Neuronal stem cell (in vitro differentiated cells): Measurements from ENCODE around the gene ATG12.
"Not testable (repeated sequence)": the region's sequence is repeated elsewhere in the genome, so short reads cannot be mapped to it uniquely, and the experiment has no call there.

Experiments used
- DNase-seq: peaks from one replicate; pipeline ENCODE4 v3.0.0-alpha.2; 2013; ENCODE audit warnings: low spot score
- H2AFZ ChIP-seq: one replicate; pipeline ENCODE4 v1.6.1; 2013; ENCODE audit warnings: mild to moderate bottlenecking, low read length, inconsistent platforms
- H2AK5ac ChIP-seq: 2 replicates; pipeline ENCODE4 v1.6.1; 2013; ENCODE audit warnings: low read depth, mild to moderate bottlenecking, inconsistent platforms, low read length, moderate library complexity, mixed read lengths
- H2BK120ac ChIP-seq: 2 replicates; pipeline ENCODE4 v1.6.1; 2013; ENCODE audit warnings: low read depth, mild to moderate bottlenecking, inconsistent platforms, low read length, moderate library complexity, mixed read lengths
- H2BK12ac ChIP-seq: one replicate; pipeline ENCODE4 v1.6.1; 2013; ENCODE audit warnings: low read length, inconsistent platforms
- H2BK15ac ChIP-seq: 2 replicates; pipeline ENCODE4 v1.6.1; 2013; ENCODE audit warnings: mild to moderate bottlenecking, low read length, inconsistent platforms, mixed read lengths
- H2BK5ac ChIP-seq: one replicate; pipeline ENCODE4 v1.6.1; 2013; ENCODE audit warnings: inconsistent platforms, mild to moderate bottlenecking, low read length, moderate library complexity
- H3K14ac ChIP-seq: one replicate; pipeline ENCODE4 v1.6.1; 2013; ENCODE audit warnings: low read length, inconsistent platforms
- H3K18ac ChIP-seq: 2 replicates; pipeline ENCODE4 v1.6.1; 2013; ENCODE audit warnings: low read length, inconsistent platforms
- H3K23ac ChIP-seq: 2 replicates; pipeline ENCODE4 v1.6.1; 2013; ENCODE audit warnings: low read depth, mild to moderate bottlenecking, mixed read lengths, low read length, inconsistent platforms; ENCODE audit not compliant: poor library complexity
- H3K27ac ChIP-seq: replicated peaks from 3 replicates; pipeline ENCODE4 v1.5.1; 2013; ENCODE audit warnings: low read length, inconsistent platforms
- H3K27me3 ChIP-seq, 3 experiments: 2 replicates each; pipeline ENCODE4 v1.6.1; 2013; ENCODE audit warnings: low read length in 3 of 3, mild to moderate bottlenecking in 2 of 3, inconsistent platforms in 1 of 3, low read depth in 1 of 3, mixed read lengths in 1 of 3, moderate library complexity in 1 of 3; ENCODE audit not compliant: control insufficient read depth in 3 of 3, insufficient read depth in 3 of 3
- H3K36me3 ChIP-seq, 2 donors: replicated peaks in 1 of 2; 2 replicates each; pipeline ENCODE4 v1.6.1; 2013; ENCODE audit warnings: low read length in 2 of 2; ENCODE audit not compliant: control insufficient read depth in 2 of 2, insufficient read depth in 2 of 2
- H3K4ac ChIP-seq: 2 replicates; pipeline ENCODE4 v1.6.1; 2013; ENCODE audit warnings: inconsistent platforms, mild to moderate bottlenecking, low read length, moderate library complexity
- H3K4me1 ChIP-seq, 2 donors: 1 replicate in 1 of 2; 2 replicates in 1 of 2; pipeline ENCODE4 v1.6.1; 2013; ENCODE audit warnings: low read length in 2 of 2, low read depth in 1 of 2; ENCODE audit not compliant: control insufficient read depth in 2 of 2, insufficient read depth in 1 of 2
- H3K4me2 ChIP-seq: one replicate; pipeline ENCODE4 v1.6.1; 2013; ENCODE audit warnings: mild to moderate bottlenecking, low read length, inconsistent platforms; ENCODE audit not compliant: insufficient read depth, poor library complexity, severe bottlenecking
- H3K4me3 ChIP-seq, 2 donors: 2 replicates each; pipeline ENCODE4 v1.5.1; 2013; ENCODE audit warnings: low read length in 2 of 2, mild to moderate bottlenecking in 2 of 2, inconsistent platforms in 1 of 2, moderate library complexity in 1 of 2
- H3K79me1 ChIP-seq: one replicate; pipeline ENCODE4 v1.6.1; 2013; ENCODE audit warnings: low read depth, mild to moderate bottlenecking, inconsistent platforms, low read length, moderate library complexity
- H3K9ac ChIP-seq: one replicate; pipeline ENCODE4 v1.6.1; 2013; ENCODE audit warnings: mild to moderate bottlenecking, low read depth, low read length, inconsistent platforms; ENCODE audit not compliant: poor library complexity
- H3K9me3 ChIP-seq, 2 donors: replicated peaks in 1 of 2; 2 replicates each; pipeline versions ENCODE3 to v1.6.1; 2013; ENCODE audit warnings: low read length in 2 of 2, mild to moderate bottlenecking in 2 of 2, inconsistent platforms in 1 of 2, low read depth in 1 of 2, mixed read lengths in 1 of 2, moderate library complexity in 1 of 2; ENCODE audit not compliant: control insufficient read depth in 2 of 2, insufficient read depth in 1 of 2
- H4K8ac ChIP-seq: one replicate; pipeline ENCODE4 v1.6.1; 2013; ENCODE audit warnings: low read depth, mild to moderate bottlenecking, inconsistent platforms, low read length, moderate library complexity
- H4K91ac ChIP-seq: one replicate; pipeline ENCODE4 v1.6.1; 2013; ENCODE audit warnings: low read length, low read depth, mild to moderate bottlenecking, inconsistent platforms; ENCODE audit not compliant: poor library complexity
- WGBS, 2 donors: extraction: QIAGEN DNeasy Blood & Tissue Kit; methylation state at CpG; one replicate each; pipeline ENCODE4 v1.1.7; 2013; ENCODE audit warnings: missing lambda C conversion rate in 2 of 2, mixed read lengths in 1 of 2; ENCODE audit not compliant: insufficient read length in 2 of 2, insufficient replicate concordance in 1 of 2; ENCODE audit errors: extremely low coverage in 2 of 2; 5-methylcytosine and 5-hydroxymethylcytosine counted together

ATG12 gene

DNA sequence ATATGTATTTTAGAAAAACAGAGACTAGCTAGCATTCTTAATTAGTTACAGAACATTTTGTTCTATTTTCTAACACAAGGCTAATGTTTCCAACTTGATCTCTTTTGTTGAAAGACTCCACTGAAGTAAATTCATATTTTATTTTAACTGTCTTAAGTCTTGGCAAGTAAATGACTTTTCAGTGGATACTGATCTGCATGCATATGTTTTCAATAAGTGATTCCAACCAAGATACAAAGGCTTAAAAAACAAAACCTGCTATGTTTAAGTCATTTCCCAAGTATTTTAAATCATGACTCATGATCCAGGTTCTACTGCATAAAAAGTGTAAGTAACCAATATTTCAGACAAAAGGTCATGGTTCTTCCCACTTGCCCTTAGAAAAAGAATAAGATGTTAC, 30.6 kb downstream of the ATG12 start:
- Histone ChIP-seq H3K9me3 (no peaks in the 10 kb centered on the region), H3K4me2 (no peak overlapping the region), H3K4me3 (no peak overlapping the region), H2BK15ac (no peak overlapping the region), H2AFZ (no peak overlapping the region), H3K23ac (no peak overlapping the region), H2BK5ac (no peak overlapping the region), H4K8ac (no peak overlapping the region), H3K9ac (no peak overlapping the region), H4K91ac (no peak overlapping the region), H3K4ac (no peak overlapping the region), H3K18ac (no peak overlapping the region), H3K27me3 (peaks cover 0 to 9% (median 0%) of the 10 kb centered on the region in 3 experiments), H3K36me3 (peaks cover 2 to 75% of the 10 kb centered on the region in 2 donors), H3K14ac (no peak overlapping the region), H3K79me1 (no peaks in the 10 kb centered on the region), H3K4me1 (peaks cover 2 to 4% of the 10 kb centered on the region in 2 donors), H3K27ac (no peak overlapping the region), H2AK5ac (no peak overlapping the region), H2BK120ac (no peak overlapping the region), H2BK12ac (no peak overlapping the region)
- no peak for DNase-seq

DNA sequence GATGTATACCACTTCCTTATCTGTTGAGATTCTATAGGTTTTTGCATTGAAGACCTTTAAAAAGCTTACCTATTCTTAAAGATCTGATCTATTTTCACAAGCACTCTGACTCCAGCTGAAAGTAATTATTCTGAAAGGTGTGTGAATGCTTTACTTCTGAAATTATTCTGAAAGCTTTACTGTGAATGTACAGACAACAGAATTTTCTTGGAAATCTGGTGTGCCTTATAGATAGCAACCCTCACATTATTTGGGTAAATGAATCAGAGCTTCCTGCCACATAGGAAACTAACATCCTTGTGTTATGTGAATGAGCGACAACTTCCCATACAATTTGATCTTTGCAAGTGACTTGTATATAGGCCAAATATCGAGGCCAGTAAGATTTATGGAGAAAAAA, 31.4 kb downstream of the ATG12 start:
- no peak overlapping the region for H2BK5ac ChIP-seq

DNA sequence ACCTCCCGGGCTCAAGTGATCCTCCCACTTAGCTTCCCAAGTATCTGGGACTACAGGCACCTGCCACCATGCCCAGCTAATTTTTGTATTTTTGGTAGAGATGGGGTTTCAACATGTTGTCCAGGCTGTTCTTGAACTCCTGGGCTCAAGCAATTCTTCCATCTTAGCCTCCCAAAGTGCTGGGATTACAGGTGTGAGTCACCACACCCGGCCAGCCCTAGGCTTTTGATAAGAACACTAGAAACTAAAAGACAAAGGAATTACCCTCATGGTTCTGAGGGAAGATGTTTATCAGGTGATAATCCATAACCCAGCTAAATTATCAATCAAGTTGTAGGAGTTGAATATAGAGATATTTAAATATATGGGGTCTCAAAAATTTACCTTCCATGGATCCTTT, 33.3 kb downstream of the ATG12 start:
- not testable (repeated sequence) for H3K4me2 ChIP-seq, H4K8ac ChIP-seq, H3K27ac ChIP-seq, H3K79me1 ChIP-seq, H3K4me1 ChIP-seq, H2BK120ac ChIP-seq, H3K9ac ChIP-seq, H3K18ac ChIP-seq, H2AFZ ChIP-seq, H3K4ac ChIP-seq, H2BK12ac ChIP-seq, H2AK5ac ChIP-seq, H4K91ac ChIP-seq, H3K4me3 ChIP-seq, H3K23ac ChIP-seq, DNase-seq, H3K9me3 ChIP-seq, H3K27me3 ChIP-seq, H2BK15ac ChIP-seq, H2BK5ac ChIP-seq, H3K14ac ChIP-seq
- peaks cover 2 to 83% of the 10 kb centered on the region in 2 donors for H3K36me3 ChIP-seq
- WGBS, 2 donors = no CpG with 5 or more reads among the region's 2 CpGs

More for the DNA sequence above, 31.4 kb downstream of the ATG12 start:
- H3K4me2 ChIP-seq = no peak overlapping the region
- no CpG with 5 or more reads among the region's 2 CpGs for WGBS, 2 donors
- H2AK5ac ChIP-seq = no peak overlapping the region
- no peak overlapping the region for H3K4ac ChIP-seq
- no peaks in the 10 kb centered on the region for H3K9me3 ChIP-seq
- no peak overlapping the region for H3K4me3 ChIP-seq
- no peak overlapping the region for H2BK15ac ChIP-seq
- no peak overlapping the region for H3K18ac ChIP-seq
- H3K14ac ChIP-seq = no peak overlapping the region
- no peak overlapping the region for H4K91ac ChIP-seq
- peaks cover 0 to 2% (median 0%) of the 10 kb centered on the region in 3 experiments for H3K27me3 ChIP-seq
- no peak overlapping the region for H3K27ac ChIP-seq
- H2BK12ac ChIP-seq = no peak overlapping the region
- no peak for DNase-seq
- H2AFZ ChIP-seq = no peak overlapping the region
- H3K79me1 ChIP-seq = no peaks in the 10 kb centered on the region
- peaks cover 2 to 83% of the 10 kb centered on the region in 2 donors for H3K36me3 ChIP-seq
- no peak overlapping the region for H2BK120ac ChIP-seq
- H3K4me1 ChIP-seq = peaks cover 2% of the 10 kb centered on the region in 2 donors
- H3K23ac ChIP-seq = no peak overlapping the region
- no peak overlapping the region for H3K9ac ChIP-seq
- no peak overlapping the region for H4K8ac ChIP-seq

DNA sequence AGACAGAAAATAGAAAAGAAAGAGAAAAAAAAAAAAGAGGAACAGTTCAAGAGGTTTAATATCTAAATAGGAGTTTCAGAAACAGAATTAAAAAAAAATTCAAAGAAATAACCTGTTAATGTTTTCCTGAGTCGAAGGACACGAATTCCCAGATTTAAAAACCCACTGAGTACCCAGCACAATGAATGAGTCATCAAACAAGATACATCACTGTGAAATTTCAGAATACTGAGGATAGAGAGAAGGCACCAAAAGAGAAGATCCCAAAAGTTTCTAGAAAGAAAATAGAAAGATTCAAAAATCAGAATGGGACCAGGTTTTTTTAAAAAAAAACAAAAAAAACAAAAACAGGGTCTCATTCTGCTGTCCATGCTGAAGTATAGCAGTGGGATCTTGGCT, 33.7 kb downstream of the ATG12 start:
- Histone ChIP-seq H3K14ac (no peak overlapping the region), H3K4me1 (no peaks in the 10 kb centered on the region), H3K27ac (no peak overlapping the region), H2BK5ac (no peak overlapping the region), H3K79me1 (no peaks in the 10 kb centered on the region), H4K91ac (no peak overlapping the region), H4K8ac (no peak overlapping the region), H3K18ac (no peak overlapping the region), H2BK120ac (no peak overlapping the region), H3K4ac (no peak overlapping the region), H3K4me3 (no peak overlapping the region), H2AK5ac (no peak overlapping the region), H3K27me3 (no peaks in the 10 kb centered on the region), H3K9me3 (no peaks in the 10 kb centered on the region), H2BK12ac (no peak overlapping the region), H2AFZ (no peak overlapping the region), H3K4me2 (no peak overlapping the region), H2BK15ac (no peak overlapping the region), H3K23ac (no peak overlapping the region), H3K9ac (no peak overlapping the region), H3K36me3 (peaks cover 2 to 81% of the 10 kb centered on the region in 2 donors)
- WGBS, 2 donors = no CpG with 5 or more reads among the region's 2 CpGs
- DNase-seq = no peak
